Uterus (tissue), 2 donors: Measurements from ENCODE around the gene USP34.

ENCODE experiments used
- POLR2A ChIP-seq, 2 donors: fragments of 450-650 bp; IDR thresholded peaks; one replicate each; pipeline ENCODE4 v1.6.1; 2016; ENCODE audit warnings: antibody characterized with exemption in 2 of 2, mild to moderate bottlenecking in 1 of 2, moderate library complexity in 1 of 2
- TF ChIP-seq, protein P1 (sequence below), 4 experiments: fragments of 200-600 bp in 2 of 4; fragments of 450-650 bp in 2 of 4; sonication (generic) in 2 of 4; IDR thresholded peaks; one replicate each; pipeline ENCODE4 v1.5.1; 2016 to 2019; ENCODE audit warnings: antibody characterized with exemption in 4 of 4, mild to moderate bottlenecking in 2 of 4, moderate library complexity in 1 of 4

GRCh38 chr2:61272421-61273070 lies 198.3 kb downstream of the USP34 start:
- TF ChIP-seq, protein P1, sequence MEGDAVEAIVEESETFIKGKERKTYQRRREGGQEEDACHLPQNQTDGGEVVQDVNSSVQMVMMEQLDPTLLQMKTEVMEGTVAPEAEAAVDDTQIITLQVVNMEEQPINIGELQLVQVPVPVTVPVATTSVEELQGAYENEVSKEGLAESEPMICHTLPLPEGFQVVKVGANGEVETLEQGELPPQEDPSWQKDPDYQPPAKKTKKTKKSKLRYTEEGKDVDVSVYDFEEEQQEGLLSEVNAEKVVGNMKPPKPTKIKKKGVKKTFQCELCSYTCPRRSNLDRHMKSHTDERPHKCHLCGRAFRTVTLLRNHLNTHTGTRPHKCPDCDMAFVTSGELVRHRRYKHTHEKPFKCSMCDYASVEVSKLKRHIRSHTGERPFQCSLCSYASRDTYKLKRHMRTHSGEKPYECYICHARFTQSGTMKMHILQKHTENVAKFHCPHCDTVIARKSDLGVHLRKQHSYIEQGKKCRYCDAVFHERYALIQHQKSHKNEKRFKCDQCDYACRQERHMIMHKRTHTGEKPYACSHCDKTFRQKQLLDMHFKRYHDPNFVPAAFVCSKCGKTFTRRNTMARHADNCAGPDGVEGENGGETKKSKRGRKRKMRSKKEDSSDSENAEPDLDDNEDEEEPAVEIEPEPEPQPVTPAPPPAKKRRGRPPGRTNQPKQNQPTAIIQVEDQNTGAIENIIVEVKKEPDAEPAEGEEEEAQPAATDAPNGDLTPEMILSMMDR (IDR thresholded peaks at IDR 0.05): no peak
- no peak for TF ChIP-seq POLR2A (IDR thresholded peaks at IDR 0.05)
